ENCODE measurements around the gene BRAF.
"Not testable (repeated sequence)": the region's sequence is repeated elsewhere in the genome, so short reads cannot be mapped to it uniquely, and the experiment has no call there.

BRAF gene

DNA sequence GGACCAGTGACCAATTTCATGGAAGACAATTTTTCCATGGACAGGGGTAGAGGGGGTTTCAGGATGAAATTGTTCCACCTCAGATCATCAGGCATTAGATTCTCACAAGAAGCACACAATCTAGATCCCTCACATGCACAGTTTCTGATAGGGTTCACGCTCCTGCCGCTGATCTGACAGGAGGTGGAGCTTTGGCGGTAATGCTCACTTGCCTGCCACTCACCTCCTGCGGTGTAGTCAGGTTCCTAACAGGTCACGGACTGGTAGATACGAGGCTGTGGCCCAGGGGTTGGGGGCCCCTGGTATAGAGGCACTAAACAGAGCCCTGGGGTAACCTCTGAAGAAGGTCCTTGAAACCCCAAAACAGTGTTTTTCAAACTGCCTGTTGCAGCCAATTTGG is 6.5 kb downstream of the BRAF start:
- no peak for DNase-seq (ENCODE audit: low read depth)

GRCh38 chr7:140917258-140917657 is 7.5 kb downstream of the BRAF start:
- no peak for DNase-seq (ENCODE audit: low read depth)

GRCh38 chr7:140915935-140916555 is 8.7 kb downstream of the BRAF start:
- DNase-seq (ENCODE audit: low read depth), result no peak

DNA sequence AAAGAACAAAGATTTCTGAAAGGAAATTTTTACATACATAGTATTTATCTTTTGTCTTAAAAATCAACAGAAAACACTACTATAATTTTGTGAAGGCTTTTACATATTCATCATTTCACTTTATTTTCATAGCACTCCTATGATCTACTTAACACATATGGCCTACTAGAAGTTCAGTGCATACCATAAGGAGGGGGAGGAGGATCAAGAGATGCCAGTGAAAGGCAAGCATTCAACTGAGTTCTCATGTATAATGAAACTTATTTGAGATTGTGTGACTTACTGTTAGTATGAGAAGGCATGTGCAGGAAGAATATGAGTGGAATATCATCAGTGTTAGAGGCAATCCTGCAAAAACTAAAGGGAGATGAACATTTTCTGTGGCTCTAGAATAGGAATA is 10.6 kb downstream of the BRAF start:
- no peak for DNase-seq (ENCODE audit: low read depth)

DNA sequence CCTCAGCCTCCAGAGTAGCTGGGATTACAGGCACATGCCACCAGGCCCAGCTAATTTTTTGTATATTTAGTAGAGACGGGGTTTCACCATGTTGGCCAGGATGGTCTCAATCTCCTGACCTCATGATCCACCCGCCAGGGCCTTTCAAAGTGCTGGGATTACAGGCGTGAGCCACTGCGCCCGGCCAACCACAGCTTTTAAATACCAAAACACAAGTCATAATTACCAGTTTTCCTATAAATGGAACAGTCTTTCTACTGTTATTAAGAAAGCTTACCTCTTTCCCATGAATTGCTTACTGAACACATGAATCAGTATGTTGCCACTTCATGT is 11.2 kb downstream of the BRAF start:
- not testable (repeated sequence) for DNase-seq (ENCODE audit: low read depth)

GRCh38 chr7:140911746-140912145 is 13.0 kb downstream of the BRAF start:
- DNase-seq (ENCODE audit: low read depth), result no peak

GRCh38 chr7:140909476-140910161 is 15.1 kb downstream of the BRAF start:
- no peak for DNase-seq (ENCODE audit: low read depth)

GRCh38 chr7:140908361-140908760 is 16.4 kb downstream of the BRAF start:
- no peak for DNase-seq (ENCODE audit: low read depth)

GRCh38 chr7:140903741-140904480 is 20.8 kb downstream of the BRAF start:
- DNase-seq (ENCODE audit: low read depth), result no peak

DNA sequence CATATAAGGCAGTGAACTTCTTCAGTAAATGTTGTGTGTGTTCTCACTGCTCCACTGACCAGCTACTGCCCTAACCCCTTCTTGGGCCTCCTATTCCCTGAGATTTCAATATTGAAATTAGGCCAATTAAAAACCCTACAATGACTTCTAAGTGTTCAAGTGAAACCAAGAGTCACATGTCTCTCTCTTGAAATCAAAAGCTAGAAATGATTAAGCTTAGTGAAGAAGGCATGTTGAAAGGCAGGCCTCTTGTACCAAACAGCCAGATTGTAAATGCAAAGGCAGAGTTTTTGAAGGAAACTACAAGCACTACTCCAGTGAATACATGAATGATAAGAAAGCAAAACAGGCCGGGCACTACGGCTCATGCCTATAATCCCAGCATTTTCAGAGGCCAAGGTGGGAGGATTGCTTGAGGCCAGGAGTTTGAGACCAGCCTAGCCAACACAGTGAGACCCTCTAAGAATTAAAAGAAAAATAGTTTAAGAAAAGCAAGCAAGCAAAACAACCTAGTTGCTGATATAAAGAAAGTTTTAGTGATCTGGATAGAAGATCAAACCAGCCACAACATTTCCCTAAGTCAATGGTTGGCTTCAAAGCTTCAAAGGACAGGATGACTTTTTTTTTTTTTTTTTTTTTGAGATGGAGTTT is 22.3 kb downstream of the BRAF start:
- DNase-seq (ENCODE audit: low read depth), result no peak

DNA sequence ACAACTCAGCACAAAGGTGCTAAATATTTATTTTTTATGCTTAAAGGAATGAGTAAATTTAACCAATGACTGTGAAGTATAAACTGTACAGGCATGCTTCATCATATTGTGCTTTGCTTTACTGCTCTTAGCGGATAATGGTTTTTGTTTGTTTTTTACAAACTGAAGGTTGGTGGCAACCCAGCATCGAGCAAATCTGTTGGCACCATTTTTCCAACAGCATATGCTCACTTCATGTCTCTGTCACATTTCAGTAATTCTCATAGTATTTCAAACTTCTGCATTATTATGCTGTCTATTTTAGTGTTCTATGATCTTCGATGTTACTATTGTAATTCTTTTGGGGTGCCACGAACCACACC is 22.8 kb downstream of the BRAF start:
- DNase-seq (ENCODE audit: low read depth), result no peak

DNA sequence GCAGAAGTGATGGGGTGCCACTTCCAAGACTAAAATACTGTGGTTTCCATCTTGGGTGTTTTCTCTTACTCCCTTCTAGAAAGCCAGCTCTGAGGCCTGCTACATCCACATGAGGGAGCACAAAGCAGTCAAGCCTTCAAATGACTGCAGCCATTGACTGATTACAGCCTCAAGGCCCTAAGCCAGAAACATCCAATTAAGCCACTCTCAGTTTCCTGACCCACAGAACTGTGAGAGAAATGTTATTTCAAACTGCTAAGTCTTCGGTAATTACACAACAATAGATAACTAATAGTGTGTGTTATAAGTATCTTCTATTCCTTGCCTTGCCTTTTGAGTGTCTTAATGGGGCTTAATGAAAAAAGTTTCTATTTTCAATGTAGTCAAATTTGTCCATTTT is 24.8 kb downstream of the BRAF start:
- DNase-seq (ENCODE audit: low read depth), result no peak

GRCh38 chr7:140898786-140899536 is 25.8 kb downstream of the BRAF start:
- DNase-seq (ENCODE audit: low read depth), result no peak

GRCh38 chr7:140896996-140897395 is 27.7 kb downstream of the BRAF start:
- DNase-seq (ENCODE audit: low read depth), result no peak

DNA sequence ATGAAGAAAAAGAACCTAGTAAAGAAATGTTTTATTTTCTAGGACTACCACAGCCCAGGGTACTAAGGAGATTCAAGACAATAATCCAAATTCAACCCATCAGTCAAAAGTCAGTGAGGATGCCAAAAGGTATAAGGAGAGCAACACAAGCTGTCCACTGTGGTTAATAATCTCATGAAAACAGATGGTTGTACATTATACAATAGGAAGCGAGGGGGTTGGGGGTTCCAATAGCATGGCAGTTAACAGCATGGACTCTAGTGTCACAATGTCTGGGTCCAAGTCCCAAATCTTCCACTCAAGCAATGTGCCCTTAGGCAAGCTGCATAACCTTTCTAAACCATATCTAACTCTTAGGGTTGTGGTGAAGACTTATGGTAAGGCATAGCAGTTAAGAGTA is 35.1 kb downstream of the BRAF start:
- no peak for DNase-seq (ENCODE audit: low read depth)

GRCh38 chr7:140889150-140889549 is 35.6 kb downstream of the BRAF start:
- DNase-seq (ENCODE audit: low read depth), result no peak

DNA sequence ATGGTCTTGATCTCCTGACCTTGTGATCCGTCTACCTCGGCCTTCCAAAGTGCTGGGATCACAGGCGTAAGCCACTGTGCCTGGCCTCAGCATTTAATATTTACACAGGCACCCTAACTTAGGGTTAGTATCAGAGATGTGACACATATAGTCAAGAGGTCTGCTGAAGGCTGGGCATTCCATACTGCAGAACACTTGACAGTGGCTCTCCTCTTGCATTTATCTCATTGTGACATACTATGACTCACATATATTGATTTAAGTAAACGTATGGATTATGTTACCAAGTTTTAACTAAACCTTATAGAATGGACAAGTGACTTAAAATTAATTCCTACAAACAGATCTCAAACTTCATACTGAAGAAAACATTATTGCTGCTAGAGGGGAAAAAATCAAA is 36.6 kb downstream of the BRAF start:
- DNase-seq (ENCODE audit: low read depth), result no peak

- no peak for DNase-seq (ENCODE audit: low read depth)
Measured at GRCh38 chr7:140885735-140886334, 38.9 kb downstream of the BRAF start.

GRCh38 chr7:140883378-140883777 is 41.4 kb downstream of the BRAF start:
- no peak for DNase-seq (ENCODE audit: low read depth)

DNA sequence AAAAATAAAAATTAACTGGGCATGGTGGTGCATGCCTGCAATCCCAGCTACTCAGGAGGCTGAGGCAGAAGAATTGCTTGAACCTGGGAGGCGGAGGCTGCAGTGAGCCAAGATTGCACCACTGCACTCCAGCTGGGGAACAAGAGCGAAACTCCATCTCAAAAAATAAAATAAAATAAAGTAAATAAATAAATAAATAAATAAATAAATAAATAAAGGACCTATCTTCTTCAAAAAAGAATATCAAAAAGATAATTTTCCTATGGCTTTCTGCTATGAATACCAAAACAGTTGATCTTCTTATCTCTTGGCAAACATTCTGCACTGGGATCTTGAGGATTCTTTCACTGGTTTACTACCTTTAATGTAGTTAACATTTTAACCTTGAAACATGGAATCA is 41.9 kb downstream of the BRAF start:
- DNase-seq (ENCODE audit: low read depth), result not testable (repeated sequence)

DNA sequence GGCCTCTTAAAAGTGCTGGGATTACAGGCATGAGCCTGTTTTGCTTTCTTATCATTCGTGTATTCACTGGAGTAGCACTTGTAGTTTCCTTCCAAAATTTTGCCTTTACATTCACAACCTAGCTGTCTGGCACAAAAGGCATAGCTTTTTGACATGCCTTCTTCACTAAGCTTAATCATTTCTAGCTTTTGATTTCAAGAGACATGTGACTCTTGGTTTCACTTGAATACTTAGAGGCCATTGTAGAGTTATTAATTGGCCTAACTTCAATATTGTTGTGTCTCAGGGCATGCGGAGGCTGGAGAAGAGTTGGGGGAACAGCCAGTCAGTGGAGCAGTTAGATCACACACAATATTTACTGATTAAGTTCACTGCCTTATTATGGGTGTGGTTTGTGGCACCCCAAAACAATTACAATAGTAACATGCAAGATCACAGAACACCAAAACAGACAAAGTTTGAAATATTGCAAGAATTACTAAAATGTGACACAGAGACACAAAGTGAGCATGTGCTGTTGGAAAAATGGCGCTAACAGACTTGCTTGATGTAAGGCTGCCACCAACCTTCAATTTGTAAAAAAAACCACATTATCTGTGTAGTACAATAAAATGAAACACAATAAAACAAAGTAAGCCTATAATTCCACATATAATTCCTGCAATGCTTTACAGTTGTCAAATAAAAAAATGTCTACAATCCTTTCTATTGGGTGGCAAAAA is 43.1 kb downstream of the BRAF start:
- DNase-seq (ENCODE audit: low read depth), result no peak

DNA sequence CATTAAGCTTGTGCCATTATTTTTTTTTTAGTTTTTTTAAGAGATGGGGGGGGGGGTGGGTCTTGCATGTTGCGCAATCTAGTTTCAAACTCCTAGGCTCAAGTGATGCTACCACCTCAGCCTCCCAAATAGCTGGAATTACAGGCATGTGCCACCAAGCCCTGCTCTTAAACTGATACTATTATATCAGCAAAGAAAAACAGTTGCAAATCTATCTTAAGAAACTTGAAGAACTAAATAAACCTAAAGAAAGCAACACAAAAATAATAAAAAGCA is 47.5 kb downstream of the BRAF start:
- DNase-seq (ENCODE audit: low read depth), result no peak

All from activated T-cell treated with anti-CD3 and anti-CD28 coated beads for 48 hours (primary cell).